Measurements from ENCODE around the gene FRAS1.

- TF ChIP-seq POLR2AphosphoS5 (IDR thresholded peaks at IDR 0.05; ENCODE audit: low read depth, low read length) (no peak), SIN3A (IDR thresholded peaks at IDR 0.05; ENCODE audit: borderline replicate concordance, insufficient read depth, low read length) (no peak), TAF1 (IDR thresholded peaks at IDR 0.05; ENCODE audit: borderline replicate concordance, insufficient read depth, low read length) (no peak)
These were observed 476.7 kb downstream of the FRAS1 start for GRCh38 chr4:78533854-78534253.

Data from PFSK-1 (cell line).